T-helper 2 cell (primary cell): ENCODE measurements around the gene LAMA3.
A peak's percentile ranks its signal among the peaks of the same experiment; 100 is the strongest.

Source experiments
- DNase-seq, 5 experiments: peaks; one replicate each; pipeline versions ENCODE4 v3.0.0 to v3.0.0-alpha.2; 2012 to 2022

LAMA3 gene

DNA sequence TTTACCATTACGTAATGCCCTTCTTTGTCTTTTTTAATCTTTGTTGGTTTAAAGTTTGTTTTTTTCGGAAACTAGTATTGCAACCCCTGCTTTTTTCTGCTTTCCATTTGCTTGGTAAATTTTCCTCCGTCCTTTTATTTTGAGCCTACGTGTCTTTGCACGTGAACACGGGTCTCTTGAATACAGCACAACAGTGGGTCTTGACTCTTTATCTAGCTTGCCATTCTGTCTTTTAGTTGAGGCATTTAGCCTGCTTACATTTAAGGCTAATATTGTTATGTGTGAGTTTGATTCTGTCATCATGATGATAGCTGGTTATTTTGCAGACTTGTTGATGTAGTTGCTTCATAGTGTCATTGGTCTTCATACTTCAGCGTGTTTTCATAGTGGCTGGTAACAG lies 287.9 kb downstream of the LAMA3 start:
- DNase-seq = no peak

DNA sequence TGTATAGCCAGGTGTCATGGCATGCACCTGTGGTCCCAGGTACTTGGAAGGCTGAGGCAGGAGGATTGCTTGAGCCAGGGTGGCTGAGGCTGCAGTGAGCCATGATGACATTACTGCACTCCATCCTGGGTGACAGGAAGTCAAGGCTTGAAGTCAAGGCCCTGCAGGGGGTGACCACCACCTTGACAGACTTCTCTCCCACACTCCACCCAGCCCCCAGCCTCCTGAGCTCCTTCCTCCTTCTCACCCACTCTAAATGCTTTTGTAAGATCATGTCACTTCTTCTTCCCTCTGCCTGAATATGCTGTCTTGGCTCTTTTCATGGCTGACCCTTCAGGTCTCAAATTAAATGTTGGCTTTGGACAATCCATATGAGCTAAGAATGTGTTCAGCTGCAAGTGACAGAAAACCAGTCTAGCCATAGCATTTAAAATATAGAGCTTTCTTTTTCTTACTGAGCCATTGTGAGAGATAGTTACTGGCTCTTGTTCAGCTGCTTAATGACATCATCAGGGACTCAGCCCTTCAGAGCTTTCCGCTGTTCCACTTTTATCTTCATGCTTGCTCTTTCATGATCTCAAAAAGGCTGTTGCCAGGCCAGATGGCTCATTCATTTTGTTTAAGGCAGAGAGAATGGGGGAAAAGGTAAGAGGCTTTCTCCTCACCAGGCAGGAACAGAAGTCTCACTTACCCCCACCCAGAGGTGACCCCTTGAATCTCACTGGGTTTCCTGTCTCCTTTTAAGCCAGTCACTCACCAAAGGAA lies 288.6 kb downstream of the LAMA3 start:
- DNase-seq = no peak

DNA sequence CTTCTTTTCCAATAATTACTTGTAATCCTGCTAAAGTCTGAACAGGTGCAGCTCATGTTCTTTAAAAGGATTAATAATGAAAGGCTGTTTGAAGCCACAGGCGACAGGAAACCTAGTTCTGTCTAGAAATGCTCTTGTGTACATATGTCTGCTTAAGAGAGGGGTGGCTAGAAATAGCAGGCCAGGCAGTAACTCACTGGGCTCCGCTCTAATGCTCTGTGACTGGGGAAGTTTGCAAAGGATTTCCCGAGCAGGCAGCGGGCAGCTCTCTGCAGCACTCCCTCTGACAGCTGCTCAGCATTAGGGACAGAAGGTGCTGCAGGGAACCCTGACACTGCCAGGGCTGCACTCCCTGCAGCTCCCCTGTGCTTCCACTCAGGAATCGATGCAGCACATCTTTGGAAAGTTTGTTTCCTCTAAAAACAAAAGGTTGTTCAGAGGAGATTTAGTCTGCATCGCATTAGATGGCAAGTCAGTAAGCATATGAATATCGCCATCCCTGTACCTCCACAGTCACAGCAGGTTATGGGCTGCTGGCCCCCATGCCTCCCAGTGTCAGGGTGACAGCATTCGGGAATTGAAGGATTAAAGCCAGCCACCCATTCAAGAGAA lies 292.2 kb downstream of the LAMA3 start:
- DNase-seq = no peak

DNA sequence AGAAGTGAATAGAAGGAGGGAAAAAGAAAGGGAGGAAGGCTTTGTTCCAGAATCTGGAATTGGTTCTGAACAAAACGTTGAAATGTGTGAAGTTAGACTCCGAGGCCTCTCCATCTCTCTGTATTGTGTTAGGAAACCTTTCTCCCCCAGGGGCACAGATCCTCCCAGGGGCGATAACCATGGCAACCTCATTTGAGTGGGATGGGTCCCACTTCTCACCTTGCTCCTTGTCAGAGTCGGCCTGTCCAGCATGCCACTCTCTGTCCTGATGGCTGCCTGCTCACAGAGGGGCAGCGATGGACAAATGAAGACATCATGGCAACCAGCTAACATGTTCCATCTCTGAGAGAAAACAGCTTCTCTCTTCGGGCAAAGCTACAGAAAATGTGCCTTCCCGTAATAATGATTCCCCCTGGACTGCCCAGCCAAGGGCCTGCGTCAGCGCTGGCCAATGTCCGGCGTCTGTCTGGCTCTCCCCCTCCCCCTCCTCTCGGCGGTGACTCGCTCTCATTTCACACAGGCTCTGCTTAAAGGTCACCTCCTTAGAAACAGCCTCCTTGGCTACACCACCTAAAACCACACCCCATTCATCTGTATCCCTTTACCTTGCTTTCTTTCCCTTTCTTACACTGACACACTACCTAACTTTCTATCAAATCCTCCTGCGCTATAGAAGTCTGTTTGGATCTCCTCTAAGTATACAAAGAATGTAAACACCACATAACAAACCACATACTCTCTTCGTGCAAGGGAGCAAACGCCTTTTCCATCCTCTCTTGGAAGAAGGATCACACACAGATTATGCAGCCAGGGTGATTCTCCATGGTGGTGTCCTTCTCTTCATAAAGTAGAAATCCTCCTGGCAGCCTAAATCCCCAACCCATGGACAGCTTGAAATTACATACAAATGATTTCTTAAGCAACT lies 293.2 kb downstream of the LAMA3 start:
- no peak for DNase-seq

DNA sequence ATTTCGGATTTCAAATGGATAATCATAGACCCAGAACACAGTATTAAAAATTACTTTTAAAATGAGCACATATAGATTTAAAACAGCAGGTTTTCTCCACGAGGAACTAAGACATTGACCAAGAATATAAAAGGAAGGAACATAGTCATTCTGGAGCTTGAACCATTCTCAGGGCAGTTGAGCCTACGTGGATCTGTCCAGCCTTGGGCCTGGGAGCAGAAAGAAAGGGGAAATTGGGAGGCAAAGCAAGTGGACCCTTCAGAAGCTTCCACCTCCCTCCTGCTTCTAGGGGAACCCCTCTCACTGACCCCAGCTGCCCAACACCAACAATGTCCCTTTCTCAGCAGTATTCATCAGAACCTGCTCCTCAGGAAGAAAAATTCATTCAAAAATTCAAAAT lies 293.9 kb downstream of the LAMA3 start:
- DNase-seq = no peak

- no peak for DNase-seq
These were observed 297.5 kb downstream of the LAMA3 start for GRCh38 chr18:23986600-23987359.

- DNase-seq = no peak
These were observed 301.5 kb downstream of the LAMA3 start for GRCh38 chr18:23990474-23991410.

DNA sequence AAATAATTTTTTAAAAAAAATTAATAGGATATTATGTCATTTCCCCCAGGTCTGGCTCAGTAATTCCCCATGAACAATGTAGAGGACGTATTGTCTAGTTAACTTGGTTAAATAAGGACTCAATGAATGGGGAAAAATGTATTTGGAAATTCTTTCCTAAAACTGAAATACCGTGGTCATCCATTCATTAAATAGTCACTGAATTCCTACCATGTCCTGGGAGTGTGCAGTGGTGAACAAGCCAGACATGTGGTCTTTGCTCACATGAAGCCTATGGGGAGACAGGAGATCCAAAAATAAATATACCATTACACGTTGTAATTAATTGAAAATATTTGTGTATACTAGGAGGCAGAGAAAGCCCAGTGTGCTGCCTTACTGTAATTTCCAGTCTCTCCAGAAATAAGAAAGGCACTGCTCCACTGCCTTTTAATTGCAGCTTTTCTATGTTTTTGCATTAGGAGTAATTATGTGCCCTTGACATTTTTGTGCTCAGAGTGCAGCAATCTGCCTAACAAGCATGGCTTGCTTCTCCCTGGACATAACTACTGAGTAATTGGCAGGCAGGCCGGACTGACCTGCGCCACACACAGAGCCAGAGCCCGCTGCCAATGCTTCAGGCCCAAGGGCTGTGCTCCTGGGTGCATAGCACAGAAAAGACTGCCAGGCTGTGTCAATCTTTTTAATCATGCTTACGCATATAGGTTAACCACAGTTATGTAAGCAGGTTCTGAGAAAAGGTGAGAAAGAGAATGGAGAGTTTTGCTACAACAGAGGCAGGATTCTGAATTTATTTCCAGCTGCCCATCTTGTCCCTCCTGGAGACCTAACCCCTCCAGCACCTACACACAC lies 303.1 kb downstream of the LAMA3 start:
- DNase-seq = peak in 3 of 5 experiments; percentile 48 to 90 (median 80)

DNA sequence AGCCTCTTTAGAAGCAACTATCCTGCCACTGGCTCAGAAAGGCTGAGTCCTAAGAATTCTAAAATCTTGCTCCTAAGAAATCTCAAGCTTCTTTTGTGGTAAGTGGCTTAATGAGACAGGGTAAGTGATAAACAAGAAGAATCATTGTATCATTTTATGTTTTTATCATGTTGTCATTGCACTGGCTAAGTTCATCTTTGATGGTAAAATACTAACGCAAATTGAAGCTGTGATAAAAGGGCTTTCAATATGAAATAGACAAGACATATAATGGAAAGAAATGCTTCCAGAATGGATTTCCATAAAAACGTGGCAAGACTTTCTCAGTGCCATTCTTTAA lies 303.7 kb downstream of the LAMA3 start:
- DNase-seq = no peak

- peak in 2 of 5 experiments; percentile 16 to 62 for DNase-seq
These were observed 305.2 kb downstream of the LAMA3 start for GRCh38 chr18:23994361-23994902.

DNA sequence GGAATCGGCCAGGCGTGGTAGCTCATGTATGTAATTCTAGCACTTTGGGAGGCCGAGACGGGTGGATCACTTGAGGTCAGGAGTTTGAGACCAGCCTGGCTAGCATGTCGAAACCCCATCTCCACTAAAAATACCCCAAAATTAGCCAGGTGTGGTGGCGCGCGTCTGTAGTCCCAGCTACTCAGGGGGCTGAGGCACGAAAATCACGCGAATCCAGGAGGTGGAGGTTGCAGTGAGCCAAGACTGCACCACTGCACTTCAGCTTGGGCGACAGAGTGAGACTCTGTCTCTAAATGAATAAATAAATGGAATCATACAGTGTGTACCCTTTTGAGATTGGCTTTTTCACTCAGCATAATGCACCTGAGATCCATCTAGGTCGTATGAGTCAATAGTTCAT lies 305.9 kb downstream of the LAMA3 start:
- no peak for DNase-seq

DNA sequence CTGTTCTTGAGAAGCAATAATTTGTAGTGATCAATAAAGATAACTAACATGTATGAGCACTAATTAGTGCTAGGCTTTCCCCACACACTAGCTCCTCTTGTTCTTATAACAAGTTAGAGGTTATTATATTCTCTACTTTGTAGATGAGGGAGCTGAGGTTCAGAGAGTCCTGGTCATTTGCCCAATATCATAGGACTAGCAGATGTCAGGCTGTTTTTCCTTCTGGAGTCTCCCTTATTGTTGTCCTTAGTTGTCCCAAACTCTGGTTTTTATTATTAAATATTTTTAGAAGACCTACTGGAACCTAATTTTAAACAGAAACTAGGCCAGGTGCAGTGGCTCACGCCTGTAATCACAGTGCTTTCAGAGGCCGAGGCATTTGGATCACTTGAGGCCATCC lies 308.8 kb downstream of the LAMA3 start:
- DNase-seq = no peak

DNA sequence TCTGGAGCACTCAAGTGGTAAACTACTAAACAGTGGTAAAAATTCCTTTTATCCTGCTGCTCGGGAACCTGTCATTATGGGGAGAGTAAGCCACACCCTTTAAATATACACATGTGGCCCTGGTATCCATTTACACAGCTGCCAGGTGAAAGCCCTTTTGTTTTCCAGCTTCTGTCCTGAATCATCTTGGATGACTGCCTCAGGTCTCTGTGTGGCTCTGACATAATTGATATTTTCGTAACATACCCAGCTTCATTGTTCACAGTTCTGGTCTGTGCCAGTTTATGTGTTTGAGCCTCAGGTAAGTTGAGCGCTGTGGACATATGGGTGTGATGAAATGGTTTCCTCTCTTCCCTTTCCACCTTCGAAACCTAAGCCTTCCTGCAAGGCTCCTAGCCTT lies 309.6 kb downstream of the LAMA3 start:
- no peak for DNase-seq

DNA sequence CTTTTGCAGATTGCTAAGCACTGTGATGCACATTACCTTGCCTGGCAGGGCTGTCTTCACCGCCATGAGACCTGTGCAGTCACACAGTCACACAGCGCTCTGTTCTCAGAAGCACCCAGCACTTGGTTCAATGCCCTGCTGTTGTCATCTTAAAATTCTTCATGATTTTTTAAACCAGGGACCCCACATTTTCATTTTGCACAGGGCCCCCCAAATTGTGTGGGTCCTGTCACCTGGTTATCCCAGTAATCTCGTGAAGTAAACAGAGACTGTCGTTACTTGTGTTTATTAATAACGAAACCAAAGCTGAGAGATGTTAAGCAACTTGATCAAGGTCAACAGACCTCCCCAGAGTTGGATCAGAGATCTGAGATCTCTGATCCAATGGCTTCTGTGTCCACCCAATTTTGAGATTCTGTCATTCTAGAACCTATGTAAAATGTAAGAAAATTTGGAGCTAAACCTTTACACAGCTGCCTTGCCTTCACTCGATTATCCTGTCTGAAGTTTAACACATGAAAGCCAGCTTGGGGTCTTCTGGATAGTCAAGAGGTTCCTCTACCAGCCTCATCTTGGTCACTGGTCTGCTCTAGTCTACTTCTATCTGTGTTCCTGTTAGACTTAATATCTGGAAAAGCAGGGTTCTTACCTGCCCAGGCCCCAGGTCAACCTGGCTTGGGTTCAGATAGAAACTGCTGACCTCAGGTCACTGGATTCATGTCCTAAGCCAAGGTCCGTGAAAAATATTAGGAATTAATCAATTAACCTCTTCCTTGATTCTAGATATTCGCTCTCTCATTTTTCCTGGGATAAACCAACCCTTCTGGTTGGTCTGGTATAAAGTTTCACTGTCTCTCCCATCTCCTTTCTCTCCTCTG lies 311.6 kb downstream of the LAMA3 start:
- DNase-seq = peak in 1 of 5 experiments; percentile 71

- DNase-seq = peak in 1 of 5 experiments; percentile 45
These were observed 313.2 kb downstream of the LAMA3 start for GRCh38 chr18:24002479-24002878.

GRCh38 chr18:24003288-24003687 lies 314.0 kb downstream of the LAMA3 start:
- DNase-seq = no peak

- no peak for DNase-seq
These were observed 314.8 kb downstream of the LAMA3 start for GRCh38 chr18:24003903-24004640.
